Measurements from ENCODE around the gene KIAA0319L.

Gene KIAA0319L

GRCh38 chr1:35428360-35428759 lies 128.8 kb downstream of the KIAA0319L start:
- DNase-seq (ENCODE audit: low read depth): no peak
- TF ChIP-seq, protein P1, sequence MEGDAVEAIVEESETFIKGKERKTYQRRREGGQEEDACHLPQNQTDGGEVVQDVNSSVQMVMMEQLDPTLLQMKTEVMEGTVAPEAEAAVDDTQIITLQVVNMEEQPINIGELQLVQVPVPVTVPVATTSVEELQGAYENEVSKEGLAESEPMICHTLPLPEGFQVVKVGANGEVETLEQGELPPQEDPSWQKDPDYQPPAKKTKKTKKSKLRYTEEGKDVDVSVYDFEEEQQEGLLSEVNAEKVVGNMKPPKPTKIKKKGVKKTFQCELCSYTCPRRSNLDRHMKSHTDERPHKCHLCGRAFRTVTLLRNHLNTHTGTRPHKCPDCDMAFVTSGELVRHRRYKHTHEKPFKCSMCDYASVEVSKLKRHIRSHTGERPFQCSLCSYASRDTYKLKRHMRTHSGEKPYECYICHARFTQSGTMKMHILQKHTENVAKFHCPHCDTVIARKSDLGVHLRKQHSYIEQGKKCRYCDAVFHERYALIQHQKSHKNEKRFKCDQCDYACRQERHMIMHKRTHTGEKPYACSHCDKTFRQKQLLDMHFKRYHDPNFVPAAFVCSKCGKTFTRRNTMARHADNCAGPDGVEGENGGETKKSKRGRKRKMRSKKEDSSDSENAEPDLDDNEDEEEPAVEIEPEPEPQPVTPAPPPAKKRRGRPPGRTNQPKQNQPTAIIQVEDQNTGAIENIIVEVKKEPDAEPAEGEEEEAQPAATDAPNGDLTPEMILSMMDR (conservative IDR thresholded peaks at IDR 0.05; ENCODE audit: low read depth, low read length): no peak
- no peak overlapping the region for H3K4me3 ChIP-seq (ENCODE audit: low read depth, low read length)

- H3K4me3 ChIP-seq (ENCODE audit: low read depth, low read length): no peak overlapping the region
- TF ChIP-seq, protein P1 (conservative IDR thresholded peaks at IDR 0.05; ENCODE audit: low read depth, low read length): no peak
- no peak for DNase-seq (ENCODE audit: low read depth)
These were observed 131.1 kb downstream of the KIAA0319L start for GRCh38 chr1:35426097-35426586.

DNA sequence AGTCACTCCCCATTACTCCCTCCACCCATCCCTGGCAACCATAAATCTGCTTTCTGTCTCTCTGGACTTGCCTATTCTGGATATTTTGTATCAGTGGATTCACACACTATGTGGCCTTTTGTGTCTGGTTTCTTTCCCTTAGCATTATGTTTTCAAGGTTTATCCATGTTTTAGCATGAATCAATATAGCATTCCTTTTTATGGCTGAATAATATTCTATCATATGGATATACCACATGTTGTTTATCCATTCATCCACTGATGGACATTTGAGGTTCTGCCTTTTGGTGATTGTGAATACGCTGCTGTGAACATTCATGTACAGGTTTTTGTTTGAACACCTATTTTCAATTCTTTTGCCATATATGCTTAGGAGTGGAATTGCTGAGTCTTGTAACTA lies 148.3 kb downstream of the KIAA0319L start:
- no peak overlapping the region for H3K4me3 ChIP-seq (ENCODE audit: low read depth, low read length)
- no peak for DNase-seq (ENCODE audit: low read depth)
- TF ChIP-seq, protein P1 (conservative IDR thresholded peaks at IDR 0.05; ENCODE audit: low read depth, low read length): no peak

DNA sequence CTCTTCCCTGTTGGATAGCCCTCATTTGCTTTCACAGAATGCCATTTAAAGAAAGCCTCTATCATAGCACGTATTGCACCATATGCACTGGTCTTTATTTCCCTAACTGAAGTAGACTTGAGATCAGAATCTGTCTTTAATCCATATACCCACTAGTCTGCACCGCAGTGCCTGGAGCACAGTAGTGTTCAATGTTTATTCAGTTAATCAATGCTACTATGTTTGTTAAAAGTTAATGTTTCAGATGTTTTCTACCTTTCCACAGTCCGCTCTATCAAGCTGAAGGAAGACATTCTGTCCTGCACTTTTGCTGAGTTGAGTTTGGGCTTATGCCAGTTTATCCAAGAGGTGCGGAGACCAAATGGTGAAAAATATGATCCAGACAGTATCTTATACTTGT lies 149.5 kb downstream of the KIAA0319L start:
- no peak for DNase-seq (ENCODE audit: low read depth)
- no peak overlapping the region for H3K4me3 ChIP-seq (ENCODE audit: low read depth, low read length)
- TF ChIP-seq, protein P1 (conservative IDR thresholded peaks at IDR 0.05; ENCODE audit: low read depth, low read length): no peak

GRCh38 chr1:35406103-35406502 lies 151.1 kb downstream of the KIAA0319L start:
- DNase-seq (ENCODE audit: low read depth): peak; percentile 5
- H3K4me3 ChIP-seq (ENCODE audit: low read depth, low read length): no peak overlapping the region
- TF ChIP-seq, protein P1 (conservative IDR thresholded peaks at IDR 0.05; ENCODE audit: low read depth, low read length): no peak

DNA sequence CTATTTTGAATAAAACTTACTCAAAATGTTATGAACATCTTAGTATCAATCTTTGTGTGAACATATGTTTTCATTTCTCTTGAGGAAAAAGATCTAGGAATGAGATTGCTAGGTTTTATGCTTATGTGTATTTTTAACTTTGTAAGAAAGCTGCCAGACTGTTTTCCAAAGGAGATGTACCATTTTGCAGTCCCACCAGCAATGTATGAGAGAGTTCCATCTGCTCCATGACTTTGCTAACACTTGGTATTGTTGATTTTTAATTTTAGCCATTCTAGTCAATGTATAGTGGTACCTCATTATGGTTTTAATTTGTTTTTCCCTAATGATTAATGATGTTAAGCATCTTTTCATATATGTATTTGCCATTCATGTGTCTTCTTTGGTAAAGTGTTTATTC lies 156.2 kb downstream of the KIAA0319L start:
- TF ChIP-seq, protein P1 (conservative IDR thresholded peaks at IDR 0.05; ENCODE audit: low read depth, low read length): no peak
- DNase-seq (ENCODE audit: low read depth): no peak
- no peak overlapping the region for H3K4me3 ChIP-seq (ENCODE audit: low read depth, low read length)

GRCh38 chr1:35398739-35399138 lies 158.5 kb downstream of the KIAA0319L start:
- TF ChIP-seq, protein P1 (conservative IDR thresholded peaks at IDR 0.05; ENCODE audit: low read depth, low read length): no peak
- no peak overlapping the region for H3K4me3 ChIP-seq (ENCODE audit: low read depth, low read length)
- peak; percentile 23 for DNase-seq (ENCODE audit: low read depth)

Measured in choroid plexus epithelial cell (primary cell).